OCI-LY1 (cell line): ENCODE results near the gene CD247.

Experiments used
- EZH2 ChIP-seq: fragments of 200-600 bp; sonication (generic), shearing (Covaris generic); IDR thresholded peaks from 2 replicates; pipeline ENCODE4 v1.8.0; 2017; ENCODE audit warnings: borderline replicate concordance, mixed run types, mild to moderate bottlenecking, antibody characterized with exemption, low read length, moderate library complexity, mixed read lengths
- TF ChIP-seq, protein P1 (sequence below): fragments of 200-600 bp; sonication (generic), shearing (Covaris generic); IDR thresholded peaks from 2 replicates; pipeline ENCODE4 v1.5.1; 2017; ENCODE audit warnings: mild to moderate bottlenecking, antibody characterized with exemption, low read length, moderate library complexity, mixed read lengths

DNA sequence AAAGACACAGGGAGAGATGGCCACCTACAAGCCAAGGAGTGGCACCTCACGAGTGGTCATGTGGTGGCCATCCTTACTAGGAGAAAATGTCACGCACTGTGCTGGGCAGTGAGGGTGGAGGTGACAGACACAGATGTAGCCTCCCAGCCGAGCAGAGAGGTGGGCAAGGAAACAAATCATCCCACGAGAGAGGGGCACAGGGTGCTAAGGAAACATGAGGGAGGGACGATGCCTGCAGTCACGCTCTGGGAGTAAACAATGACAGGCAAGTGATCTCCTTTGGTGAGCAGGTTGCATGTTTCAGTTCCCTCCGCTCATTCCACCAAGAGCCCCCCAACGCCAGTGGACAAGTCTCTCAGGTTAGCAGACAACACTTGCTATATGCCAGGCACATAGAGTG, 65.8 kb downstream of the CD247 start:
- TF ChIP-seq, protein P1, sequence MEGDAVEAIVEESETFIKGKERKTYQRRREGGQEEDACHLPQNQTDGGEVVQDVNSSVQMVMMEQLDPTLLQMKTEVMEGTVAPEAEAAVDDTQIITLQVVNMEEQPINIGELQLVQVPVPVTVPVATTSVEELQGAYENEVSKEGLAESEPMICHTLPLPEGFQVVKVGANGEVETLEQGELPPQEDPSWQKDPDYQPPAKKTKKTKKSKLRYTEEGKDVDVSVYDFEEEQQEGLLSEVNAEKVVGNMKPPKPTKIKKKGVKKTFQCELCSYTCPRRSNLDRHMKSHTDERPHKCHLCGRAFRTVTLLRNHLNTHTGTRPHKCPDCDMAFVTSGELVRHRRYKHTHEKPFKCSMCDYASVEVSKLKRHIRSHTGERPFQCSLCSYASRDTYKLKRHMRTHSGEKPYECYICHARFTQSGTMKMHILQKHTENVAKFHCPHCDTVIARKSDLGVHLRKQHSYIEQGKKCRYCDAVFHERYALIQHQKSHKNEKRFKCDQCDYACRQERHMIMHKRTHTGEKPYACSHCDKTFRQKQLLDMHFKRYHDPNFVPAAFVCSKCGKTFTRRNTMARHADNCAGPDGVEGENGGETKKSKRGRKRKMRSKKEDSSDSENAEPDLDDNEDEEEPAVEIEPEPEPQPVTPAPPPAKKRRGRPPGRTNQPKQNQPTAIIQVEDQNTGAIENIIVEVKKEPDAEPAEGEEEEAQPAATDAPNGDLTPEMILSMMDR: no peak
- no peak for TF ChIP-seq EZH2
